ENCODE measurements around the gene KRT8.
"Not testable (repeated sequence)": the region's sequence is repeated elsewhere in the genome, so short reads cannot be mapped to it uniquely, and the experiment has no call there.

KRT8 gene

DNA sequence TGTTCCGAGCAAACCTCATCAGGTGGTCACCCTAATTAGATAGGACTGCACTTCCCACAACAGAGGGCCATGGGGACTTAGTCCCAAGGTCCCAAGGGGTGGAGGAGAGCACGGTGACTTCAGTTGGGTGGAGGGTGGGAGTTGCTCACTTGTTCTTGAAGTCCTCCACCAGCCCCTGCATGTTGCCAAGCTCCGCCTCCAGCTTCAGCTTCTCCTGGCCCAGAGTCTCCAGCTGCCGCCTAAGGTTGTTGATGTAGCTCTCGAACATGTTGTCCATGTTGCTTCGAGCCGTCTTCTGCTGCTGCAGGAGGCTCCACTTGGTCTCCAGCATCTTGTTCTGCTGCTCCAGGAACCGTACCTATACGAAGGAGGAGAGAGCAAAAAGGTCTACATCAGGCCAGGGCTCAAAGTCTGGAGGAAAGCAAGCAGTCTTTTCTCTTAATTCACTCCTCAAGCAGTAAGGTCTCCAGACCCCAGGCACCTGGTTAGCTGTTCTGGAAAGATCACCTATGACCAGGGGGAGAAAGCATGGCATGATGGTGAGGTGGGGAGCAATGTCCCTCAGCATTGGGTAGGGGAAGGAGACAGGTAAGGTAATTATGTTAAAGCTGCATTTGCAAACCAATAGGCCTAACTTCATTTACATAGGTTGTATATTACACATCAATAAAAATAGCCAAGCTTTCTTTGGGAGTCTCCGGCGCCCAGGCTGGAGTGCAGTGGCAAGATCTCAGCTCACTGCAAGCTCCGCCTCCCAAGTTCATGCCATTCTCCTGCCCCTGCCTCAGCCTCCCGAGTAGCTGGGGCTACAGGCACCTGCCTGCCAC, 2.9 kb downstream of the KRT8 start:
- no peak for DNase-seq (ENCODE audit: low spot score)

DNA sequence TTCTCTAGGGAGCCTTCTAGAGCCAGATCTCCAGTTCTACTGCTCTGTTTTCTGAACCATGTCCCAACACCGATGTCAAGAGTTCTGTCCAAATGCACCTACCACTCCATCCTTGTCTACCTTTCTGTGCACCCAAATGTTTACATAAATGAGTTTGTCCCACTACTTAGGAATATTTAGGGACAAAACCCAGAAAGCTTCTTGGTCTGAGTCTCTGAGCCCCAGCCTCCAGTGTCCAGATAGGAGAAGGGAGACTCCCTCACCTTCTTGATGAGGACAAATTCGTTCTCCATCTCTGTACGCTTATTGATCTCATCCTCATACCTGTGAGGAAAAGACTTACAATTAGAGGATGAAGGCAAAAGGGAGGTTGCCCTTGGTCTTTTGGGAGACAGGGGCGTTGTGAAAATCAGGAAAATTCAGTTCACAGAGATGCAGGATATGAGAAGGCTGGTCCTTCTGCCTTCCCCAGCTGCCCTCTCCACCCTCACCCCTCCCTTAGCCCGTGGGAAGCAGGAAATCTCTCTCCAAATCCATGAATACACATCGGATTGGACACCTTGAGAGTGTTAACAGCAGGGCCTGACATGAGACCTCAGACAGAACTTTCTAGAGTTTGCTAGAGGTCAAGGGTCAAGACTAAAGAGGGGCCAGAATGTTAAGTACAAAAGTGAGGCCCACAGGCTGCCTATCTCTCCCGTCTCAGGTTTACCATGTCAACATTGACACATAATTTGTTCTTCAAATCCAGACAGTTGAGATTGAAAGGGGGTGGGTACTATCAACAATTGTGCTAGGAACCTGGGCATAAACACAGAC, 3.8 kb downstream of the KRT8 start:
- DNase-seq (ENCODE audit: low spot score) = no peak

DNA sequence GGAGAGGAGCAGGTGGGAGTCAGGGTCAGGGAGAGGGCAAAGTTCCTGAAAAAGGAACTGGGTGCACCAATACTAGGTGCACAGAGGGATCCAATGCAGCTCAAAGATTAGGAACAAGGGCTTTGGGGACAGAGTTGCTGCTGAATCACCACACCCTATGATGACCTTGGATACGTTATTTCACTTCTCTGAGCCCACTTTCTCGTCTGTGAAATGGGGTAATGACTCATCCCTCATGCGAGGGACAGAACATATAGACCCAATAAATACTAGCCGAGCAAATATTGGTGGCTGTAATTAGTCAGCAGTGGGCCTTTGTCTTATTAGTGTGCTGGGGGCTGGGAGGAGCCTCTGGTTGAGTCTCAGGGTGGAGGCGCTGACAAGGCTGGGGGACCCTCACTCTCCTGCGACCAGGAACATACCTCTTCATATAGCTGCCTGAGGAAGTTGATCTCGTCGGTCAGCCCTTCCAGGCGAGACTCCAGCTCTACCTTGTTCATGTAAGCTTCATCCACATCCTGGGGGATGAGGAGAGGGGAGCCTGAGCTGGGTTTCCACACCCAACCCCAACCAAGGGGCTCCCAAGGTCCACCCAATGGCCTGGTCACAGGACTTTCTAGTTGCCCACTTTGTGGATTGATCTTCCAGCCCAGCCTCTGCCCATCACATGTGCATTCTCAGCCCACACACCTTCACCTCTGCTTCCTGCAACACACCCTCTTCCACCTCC, 4.5 kb downstream of the KRT8 start:
- DNase-seq (ENCODE audit: low spot score) = no peak

GRCh38 chr12:52899338-52900035, 5.4 kb downstream of the KRT8 start:
- no peak for DNase-seq (ENCODE audit: low spot score)

DNA sequence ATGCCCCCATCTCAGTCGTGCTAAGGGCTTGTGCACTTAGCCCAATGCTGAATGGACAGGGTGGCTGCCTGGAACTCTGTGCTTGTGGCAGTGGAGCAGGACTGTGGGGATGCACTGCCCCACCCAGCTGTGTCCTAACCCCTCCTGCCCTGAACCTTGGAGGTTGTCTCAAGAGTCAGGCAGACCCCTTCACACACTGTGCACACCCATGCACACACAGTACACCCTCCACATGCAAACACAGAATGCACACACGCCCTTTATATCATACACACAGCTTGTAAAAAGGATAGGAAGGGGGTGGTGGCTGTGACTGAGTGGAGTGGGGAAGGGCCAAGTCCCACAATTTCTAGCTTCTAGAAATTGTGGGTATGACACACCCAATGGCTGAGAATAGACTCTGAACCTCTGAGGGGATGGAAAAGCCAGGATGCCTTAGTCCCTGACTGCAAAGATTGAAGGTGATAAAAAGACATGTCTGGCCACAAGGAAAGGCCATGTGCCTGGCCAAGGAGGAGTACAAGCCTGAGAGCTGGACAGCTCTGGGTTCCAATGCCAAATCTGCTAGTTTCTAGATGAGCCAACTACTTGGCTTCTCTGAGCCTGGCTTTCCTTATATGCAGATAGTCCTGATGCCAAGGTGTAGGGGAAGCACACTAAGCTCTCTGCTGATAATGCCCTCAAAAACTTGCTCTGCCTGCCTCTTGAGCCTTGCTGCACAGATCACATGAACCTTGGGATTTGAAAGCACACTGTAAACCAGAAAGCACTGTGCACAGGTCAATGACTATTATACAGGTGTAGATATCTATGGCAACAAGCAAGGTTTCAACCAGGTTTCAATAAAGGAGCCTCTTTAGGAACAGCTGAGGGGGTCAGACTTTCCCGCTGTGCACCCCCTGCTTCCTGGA, 8.4 kb downstream of the KRT8 start:
- peak; percentile 67 for DNase-seq (ENCODE audit: low spot score)

DNA sequence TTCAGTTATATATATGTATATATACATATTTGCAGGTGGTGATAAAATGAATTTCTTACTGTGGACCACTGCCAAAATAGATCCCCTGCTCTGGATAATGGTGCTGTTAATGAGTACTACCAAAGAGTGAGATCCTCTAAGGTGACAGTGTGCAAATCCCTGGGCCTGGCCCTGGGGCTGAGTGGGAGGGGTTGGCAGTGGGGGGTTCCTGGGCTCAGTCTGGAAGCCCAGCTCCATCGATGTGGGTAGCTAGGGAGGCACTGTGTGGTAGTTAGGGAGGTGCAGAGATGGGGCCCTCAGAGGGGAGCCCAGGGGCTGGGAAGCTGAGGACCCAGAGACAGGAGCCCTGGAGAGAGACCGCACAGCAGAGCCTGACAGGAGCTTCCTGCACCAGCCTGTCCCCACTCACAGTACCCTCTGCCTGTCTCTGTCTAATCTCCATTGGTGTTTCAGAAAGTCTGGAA, 9.1 kb downstream of the KRT8 start:
- no peak for DNase-seq (ENCODE audit: low spot score)

DNA sequence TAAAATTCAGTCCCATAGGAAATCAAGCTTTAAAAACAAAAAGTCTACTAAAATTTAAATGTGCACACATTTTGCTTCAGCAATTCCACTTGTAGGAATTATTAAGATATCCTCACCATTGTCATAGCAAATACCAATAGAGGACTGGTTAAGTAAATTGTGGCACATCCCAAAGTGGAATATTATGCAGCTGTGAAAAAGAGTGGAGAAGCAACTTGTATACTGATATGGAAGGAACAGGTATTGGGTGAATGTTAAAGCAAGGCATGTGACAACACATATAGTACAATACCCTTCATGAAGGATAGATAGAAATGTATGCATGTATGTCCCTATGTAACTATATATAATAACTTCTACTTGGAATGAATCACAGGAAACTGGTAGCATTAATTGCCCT, 11.9 kb downstream of the KRT8 start:
- DNase-seq (ENCODE audit: low spot score) = no peak

DNA sequence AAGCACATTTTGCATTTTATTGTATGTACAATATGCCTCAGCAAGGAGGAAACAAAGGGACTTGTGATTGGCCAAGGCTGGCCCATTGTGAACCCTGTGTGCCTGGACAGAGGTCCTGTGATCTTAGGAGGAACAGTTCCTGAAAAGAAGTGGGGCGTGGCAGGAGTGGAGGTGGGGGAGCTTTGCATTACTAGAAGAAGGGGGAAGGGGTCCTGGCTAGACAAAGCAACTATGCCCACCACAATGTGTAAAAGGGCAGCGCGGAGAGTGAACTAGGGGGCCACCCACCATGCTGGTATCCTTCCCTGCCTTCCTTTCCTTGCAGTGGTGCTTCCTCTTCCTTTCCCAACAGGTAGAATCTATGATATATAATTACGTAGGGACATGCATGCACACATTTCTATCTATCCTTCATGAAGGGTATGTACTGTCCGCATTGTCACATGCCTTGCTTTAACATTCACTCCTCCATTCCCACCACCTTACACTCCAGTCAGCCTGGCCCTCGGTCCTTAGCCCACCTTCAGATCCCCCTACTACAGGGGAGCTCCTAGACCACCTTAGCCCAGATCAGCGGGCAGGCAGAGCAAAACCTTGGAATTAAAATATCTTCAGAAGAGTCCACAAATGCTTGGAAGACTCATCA, 12.5 kb downstream of the KRT8 start:
- DNase-seq (ENCODE audit: low spot score) = no peak

DNA sequence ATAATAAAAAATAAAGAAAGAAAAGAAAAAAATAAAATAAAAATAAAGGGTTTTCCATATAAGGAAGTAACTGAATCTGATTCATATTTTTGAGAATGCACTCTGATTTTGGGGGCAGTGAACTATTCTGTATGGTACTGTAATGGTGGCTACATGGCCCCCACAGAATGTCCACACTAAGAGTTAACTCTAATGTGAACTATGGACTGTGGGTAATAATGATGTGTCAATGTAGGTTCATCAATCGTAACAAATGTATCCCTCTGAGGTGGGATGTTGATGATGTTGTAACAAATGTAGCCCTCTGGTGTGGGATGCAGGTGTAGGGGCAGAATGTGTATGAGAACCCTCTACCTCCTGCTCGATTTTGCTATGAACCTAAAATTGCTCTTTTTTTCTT, 13.8 kb downstream of the KRT8 start:
- DNase-seq (ENCODE audit: low spot score) = no peak

DNA sequence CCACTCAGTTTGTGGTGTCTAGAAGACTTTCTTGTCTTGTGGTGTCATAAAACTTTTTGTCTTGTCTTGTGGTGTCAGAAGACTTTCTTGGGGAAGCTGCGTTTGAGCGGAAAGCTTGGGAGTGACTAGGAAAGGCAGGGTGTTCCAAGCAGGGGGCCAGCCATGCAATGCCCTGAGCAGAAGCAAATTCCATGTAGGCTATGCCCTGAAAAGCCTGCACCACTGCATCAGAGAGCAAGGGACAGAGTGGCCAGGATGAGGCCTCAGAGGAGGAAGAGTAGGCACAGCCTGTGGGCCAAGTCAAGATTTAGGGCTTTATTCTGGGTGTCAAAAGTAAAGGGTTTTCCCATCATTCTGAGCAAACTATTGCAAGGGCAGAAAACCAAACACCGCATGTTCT, 14.5 kb downstream of the KRT8 start:
- no peak for DNase-seq (ENCODE audit: low spot score)

DNA sequence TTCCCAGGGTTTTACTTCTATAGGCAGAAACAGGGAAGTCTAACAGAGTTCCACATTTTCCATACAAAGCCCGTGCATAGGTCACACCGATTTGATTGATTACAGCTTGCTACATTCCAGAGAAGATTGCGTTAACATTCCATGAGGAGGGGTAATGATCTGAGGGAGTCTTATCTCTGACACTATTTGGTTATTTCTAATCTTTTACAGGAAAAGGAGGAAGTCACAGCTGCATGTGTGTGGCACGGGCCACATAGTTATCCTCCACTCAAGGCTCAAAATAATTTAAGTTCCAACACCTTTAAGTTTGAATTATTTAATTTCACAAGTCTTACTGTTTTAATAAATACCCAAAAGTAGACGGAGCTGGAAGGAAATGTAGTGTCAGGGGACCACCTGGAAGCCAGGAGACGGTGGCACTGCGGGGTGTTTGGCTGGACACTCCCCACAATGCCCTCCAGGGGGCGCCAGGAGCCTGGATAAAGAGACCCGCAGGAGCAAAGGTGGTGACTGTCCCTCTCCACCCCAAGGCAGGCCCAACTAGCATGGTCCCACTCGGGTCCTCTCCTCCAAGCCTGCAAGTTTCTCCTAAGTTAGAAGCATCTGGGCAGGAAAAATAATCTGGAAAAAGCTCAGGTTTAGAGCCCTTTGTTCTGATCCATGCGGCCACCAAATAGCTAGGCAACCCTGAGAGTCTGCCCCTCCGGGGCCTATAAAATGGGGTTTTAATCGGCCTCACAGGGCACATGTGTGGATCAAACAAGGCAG, 20.2 kb downstream of the KRT8 start:
- peak; percentile 86 for DNase-seq (ENCODE audit: low spot score)

GRCh38 chr12:52880499-52880898, 24.4 kb downstream of the KRT8 start:
- DNase-seq (ENCODE audit: low spot score) = not testable (repeated sequence)

DNA sequence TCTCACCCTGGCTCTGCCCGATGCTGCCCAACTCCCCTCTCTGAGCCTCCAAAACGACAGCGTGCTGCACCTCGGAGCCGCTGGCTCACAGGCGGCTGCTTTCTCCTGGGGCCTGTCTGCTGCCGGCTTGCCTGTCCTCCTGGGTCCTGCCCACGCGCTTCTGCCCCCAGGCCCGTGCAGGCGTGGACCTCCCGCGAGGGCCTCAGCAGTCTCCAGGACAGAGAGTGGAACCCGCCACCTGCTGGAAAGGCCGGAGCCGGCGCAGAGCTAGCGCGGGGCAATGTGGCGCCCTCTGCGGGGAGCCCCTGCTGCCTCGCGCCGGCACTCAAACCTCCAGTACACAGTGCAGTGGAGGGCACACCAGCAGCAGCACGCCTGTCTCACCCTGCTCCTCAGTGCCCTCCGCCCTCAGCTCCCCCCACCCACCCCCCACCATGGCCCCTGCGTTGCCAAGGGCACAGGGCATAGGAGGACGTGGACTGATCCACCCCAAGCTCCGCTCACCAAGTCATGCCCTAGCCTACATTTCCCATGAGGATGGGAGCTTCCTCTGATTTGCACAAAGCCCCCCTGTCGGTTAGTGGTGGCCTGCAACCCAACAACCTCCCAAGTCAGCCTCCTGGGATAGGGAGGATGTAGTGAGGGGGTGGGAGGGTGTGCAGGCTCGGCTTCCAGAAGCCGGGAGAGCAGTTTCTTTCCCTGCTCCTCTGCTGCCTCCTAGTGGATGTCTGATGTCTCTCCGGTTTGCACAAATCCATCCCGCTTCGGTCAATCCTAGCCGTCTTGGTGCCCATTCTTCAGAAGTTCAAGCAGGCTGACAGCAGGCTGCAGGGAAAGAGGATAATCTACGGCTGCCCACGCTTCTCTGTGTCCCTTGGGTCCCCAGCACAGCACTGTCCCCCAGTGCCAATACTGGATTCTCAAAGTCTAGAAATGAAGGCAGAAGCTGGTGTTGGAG, 25.2 kb downstream of the KRT8 start:
- DNase-seq (ENCODE audit: low spot score) = peak; percentile 91

DNA sequence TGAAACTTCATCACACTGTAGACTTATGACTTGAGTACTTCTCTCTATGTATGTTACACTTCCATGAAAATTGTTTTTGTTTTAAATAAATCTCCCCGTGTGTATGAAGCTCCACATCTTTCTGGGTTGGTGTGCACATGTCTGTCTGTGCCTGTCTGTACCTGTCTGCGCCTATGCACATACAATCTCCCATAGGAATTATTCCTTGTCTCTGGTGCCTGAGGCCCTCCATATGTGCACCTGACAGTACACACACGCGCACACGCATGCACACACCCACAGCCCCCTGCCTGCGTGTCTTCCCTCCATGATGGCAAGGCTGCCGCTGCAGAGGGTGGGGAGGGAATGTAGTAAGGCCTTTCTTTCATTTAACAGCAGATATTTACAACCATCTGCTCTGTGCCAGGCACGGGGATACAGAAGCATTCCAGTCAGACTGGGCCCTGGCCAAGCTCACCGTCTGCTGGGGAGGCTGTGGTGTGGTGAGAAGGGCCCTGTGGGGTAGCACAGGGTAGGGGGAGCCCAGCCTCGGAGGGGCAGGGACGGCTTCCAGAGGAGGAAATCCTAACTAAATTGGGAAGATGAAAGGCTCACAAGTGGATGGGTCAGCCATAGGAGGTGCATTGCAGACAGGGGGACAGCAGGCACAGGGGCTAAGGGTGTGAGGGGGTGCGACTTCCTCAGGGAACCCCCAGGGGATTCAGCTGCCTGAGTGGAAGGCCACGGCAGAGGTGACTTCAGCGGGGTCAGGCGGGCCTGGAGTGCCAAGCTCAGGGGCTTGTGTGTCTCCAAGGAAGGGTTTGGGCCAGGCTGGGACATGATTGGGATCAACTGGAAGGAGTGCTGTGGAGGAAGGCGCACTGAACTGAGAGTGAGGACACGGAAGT, 26.1 kb downstream of the KRT8 start:
- no peak for DNase-seq (ENCODE audit: low spot score)

GRCh38 chr12:52877242-52877641, 27.6 kb downstream of the KRT8 start:
- no peak for DNase-seq (ENCODE audit: low spot score)

GRCh38 chr12:52876372-52876771, 28.5 kb downstream of the KRT8 start:
- DNase-seq (ENCODE audit: low spot score) = no peak
